Measurements from ENCODE around the gene STAT3.
A peak's percentile ranks its signal among the peaks of the same experiment; 100 is the strongest.
"Not testable (repeated sequence)": the region's sequence is repeated elsewhere in the genome, so short reads cannot be mapped to it uniquely, and the experiment has no call there.

The STAT3 gene
- total RNA-seq = 259 reads per million, percentile 94 among the genes with 10 or more reads in this experiment

DNA sequence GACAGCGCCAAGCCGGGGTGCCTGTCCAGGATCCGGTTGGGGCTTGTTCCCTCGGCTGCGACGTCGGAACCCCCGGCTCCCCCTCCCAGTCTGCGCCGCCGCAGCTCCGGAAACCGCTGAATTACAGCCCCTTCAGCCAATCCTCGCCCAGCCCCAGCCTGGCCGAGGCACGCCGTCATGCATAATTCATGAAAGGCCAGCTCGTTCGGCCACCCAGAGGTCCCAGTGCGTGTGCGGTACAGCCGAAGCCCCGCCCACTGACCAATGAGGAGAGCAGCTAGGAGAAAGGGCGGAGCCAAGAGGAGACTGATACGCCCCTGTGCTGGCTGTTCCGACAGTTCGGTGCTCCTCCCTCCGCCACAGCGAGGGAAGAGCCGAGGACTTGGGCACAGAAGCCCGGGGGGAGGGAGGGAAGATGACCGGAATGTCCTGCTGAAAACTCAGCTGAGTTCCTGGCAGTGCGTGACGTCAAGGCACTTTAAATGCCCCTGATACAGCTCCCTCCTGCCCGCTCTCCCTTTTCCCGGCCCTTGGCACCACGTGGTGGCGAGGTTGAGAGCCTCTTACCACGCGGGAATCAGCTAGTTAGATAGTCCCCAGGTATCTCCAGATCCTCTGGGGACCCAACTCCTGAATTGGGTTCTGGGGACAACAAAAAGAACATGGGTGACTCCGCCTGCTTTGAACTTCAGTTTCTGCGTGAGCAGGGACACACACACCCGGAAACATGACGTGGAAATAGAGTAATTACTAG is at the start of gene STAT3:
Gene STAT3 (minus strand): TSS at position 62 of the 754 bp plus-strand sequence. CDS start 39,926 bp downstream, outside the sequence.
- peak; percentile 100 for DNase-seq

GRCh38 chr17:42436391-42436790 is 48.1 kb upstream of the STAT3 start:
- no peak for DNase-seq

DNA sequence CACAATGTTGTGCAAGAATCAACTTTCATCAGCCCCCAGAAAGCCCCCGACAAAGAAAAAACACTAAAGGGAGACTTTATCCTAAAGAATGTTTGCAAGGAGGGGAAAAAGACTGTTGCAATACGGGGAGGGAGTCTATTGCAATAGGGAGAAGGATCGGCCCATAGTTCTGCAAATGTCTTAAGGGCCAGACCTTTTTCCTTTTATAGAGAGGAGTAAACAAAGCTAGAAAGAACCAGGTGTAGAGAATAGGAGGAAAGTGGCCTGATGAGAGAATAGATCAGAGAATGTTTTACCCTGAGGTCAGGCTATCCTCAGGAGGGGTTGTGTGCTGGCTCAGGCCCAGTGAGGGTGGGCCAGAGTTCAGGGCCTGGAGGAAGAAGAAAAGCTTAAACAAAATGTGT is 43.5 kb upstream of the STAT3 start:
- no peak for DNase-seq

- no peak for DNase-seq
Observed at GRCh38 chr17:42429726-42430447, 41.6 kb upstream of the STAT3 start.

GRCh38 chr17:42428141-42428944 is 40.1 kb upstream of the STAT3 start:
- DNase-seq = peak; percentile 26

GRCh38 chr17:42424991-42425610 is 36.9 kb upstream of the STAT3 start:
- no peak for DNase-seq

- no peak for DNase-seq
Observed at GRCh38 chr17:42423766-42424165, 35.5 kb upstream of the STAT3 start.

GRCh38 chr17:42422958-42423712 is 34.9 kb upstream of the STAT3 start, which contains the start of gene CAVIN1:
Gene CAVIN1, minus strand, starts transcription at chr17:42423256. Its CDS starts 159 bp downstream, at chr17:42423097.
- DNase-seq = no peak

DNA sequence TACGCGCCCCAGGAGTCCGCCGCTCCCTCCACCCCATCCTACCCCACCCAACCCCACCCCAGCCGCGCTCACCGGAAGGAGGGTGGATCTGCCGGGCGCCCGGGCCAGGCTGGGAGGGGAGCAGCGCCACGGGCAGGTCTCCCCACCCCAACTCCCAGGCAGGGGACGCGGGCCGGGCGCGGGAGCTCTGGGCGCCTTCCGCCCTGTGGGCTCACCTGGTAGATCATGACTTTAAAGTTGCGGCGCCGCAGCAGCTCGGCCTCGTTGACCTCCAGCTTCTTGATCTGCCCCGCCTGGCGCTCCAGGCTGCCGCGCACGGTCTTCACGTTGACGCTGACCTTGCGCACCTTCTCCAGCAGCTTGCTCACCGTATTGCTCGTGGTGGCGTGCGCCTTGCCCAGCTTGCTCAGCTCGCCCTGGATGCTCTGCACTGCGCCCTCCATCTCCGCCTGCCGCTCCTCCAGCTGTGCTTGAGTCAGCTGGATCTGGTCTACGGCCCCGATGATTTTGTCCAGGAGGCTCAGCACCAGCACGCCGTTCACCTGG is 34.2 kb upstream of the STAT3 start:
- no peak for DNase-seq

DNA sequence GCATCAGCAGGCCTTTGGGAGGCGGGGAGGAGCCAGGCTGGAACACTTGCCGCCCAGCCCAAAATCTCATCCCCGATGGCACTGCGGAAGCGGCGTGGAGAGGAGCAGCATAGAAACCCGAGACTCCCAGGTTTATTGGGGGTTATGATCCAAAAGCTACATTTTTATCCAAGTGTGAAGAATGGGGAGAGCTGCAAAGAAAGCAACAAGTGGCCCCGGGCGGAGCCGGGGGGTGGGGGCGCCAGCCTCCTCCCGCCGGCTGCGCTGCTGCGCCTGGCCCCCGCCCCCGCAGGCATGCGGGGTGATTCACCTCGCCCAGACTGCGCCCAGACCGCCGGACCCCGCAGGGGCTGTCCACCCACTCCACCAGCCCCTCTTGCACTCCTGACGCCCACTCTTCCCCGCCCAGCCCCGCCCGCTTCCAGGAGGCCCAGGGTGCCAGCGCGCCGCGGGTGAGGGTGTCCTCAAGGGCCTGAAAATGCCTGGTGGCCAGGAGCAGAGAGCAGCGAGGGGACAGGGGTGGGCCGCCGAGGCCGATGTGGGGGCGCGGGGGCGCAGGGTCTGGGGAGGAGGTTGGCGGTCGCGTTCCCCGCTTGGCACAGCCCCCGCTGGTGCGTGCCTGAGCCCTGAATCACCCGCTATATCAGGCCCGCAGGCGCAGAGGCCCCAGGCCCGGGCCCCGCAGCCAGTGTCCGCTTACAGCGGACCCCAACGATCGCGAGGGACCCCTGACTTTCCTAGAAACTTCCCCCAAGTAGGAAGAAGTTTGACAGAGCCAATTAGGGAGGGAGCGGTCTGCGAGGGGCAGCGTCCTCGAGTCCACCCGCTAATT is 33.5 kb upstream of the STAT3 start:
- DNase-seq = no peak

- no peak for DNase-seq
Observed at GRCh38 chr17:42421136-42421506, 32.9 kb upstream of the STAT3 start.

- DNase-seq = not testable (repeated sequence)
Observed at GRCh38 chr17:42417981-42418380, 29.7 kb upstream of the STAT3 start.

DNA sequence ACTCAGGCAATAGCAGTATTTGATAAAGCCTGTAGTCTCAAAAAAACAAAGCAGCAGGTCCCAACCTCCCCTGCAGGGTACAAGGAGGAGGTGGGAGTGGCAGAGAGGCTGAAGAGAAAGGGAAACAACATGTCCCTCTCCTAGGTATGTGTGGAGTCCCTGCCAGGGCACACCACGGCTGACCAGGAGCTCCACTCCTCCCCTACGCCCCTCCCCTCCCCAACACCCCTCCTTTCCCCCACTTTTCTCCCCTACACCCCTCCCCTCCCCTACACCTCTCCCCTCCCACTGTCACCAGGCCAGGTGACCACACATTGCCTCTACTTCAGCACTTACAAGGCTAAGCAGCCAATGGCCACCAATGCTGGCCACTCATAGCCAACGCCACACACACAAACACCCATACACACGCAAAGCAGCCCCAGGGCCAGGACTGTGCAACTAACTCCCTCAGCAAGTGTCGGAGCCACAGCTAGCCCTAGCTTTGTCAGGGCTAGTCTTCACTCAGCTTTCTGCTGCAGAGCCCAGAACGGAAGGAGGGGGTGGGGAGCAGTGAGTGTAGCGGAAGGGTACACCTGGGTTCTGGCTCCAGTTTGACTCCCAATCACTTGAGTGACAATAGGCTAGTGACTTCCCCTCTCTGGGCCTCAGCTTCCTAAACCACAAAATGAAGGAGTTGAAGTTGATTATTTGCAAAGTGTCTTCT is 26.6 kb upstream of the STAT3 start:
- peak; percentile 14 for DNase-seq

DNA sequence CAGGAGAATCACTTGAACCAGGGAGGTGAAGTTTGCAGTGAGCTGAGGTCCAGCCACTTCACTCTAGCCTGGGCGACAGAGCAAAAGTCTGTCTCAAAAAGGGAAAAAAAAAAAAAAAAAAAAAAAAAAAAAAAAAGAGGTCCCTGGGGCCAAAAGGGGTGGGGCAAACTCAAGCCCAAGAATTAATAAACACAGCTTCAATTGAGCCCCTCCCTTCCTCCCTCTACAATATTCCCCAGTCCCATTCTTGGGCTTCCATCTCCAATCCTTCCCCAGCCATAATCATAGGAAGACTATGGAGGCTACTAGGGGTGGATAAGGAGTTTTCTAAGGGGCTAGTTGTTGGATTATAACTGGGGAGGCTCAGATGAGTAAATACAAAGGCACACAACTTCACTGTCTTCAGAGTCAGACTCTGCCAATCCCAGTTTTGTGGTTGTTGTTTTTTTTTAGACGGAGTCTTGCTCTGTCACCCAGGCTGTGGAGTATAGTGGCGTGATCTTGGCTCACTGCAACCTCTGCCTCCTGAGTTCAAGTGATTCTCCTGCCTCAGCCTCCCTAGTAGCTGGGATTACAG is 25.3 kb upstream of the STAT3 start:
- DNase-seq = no peak

DNA sequence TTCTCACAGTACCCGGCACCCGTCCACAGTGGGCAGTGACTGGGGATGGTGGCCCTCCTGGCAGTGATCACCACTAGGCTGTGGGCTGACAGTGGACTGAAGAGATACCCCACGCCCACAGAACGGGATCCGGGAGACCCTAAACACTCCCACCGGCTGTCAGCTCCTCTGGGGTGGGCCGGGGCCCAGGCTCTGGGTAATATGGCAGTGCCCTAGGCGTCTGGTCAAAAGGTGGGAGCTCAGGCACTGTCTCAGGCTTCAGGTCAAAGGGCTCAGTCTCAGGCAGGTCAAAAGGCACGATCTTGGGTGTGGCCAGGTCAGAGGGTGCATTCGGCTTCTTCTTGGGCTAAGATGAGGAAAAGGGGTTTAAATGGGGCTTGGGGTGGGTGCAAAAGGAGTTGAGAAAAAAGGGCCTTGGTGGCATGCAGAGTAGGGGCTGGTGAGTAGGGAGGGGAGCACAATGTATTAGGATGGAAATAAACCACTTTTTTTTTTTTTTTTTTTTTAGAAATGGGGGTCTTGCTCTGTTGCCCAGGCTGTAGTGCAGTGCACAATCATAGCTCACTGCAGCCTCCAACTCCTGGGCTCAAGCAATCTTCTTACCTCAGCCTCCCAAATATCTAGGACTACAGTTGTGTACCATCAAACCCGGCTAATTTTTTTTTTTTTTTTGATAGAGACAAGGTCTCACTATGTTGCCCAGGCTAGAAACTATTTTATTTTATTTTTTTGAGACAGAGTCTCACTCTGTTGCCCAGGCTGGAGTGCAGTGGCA is 23.9 kb upstream of the STAT3 start:
- DNase-seq = no peak

- DNase-seq = no peak
Observed at GRCh38 chr17:42411361-42411760, 23.1 kb upstream of the STAT3 start.

DNA sequence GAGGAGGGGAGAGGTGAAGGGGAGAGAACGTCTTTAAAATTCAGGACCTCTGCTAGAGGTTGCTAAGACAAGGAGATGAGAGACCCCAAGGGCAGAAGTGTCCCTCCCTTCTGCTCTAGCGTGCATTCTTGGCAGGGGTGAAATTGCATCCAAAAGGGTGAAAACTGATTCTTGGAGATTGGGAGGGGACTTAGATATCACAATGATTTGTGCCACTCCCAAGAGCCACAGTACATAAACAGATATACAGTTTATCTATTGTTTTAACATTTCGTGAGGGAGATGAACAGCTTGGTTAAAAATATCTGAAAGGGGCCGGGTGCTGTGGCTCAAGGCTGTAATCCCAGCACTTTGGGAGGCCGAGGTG is 22.1 kb upstream of the STAT3 start:
- DNase-seq = no peak

DNA sequence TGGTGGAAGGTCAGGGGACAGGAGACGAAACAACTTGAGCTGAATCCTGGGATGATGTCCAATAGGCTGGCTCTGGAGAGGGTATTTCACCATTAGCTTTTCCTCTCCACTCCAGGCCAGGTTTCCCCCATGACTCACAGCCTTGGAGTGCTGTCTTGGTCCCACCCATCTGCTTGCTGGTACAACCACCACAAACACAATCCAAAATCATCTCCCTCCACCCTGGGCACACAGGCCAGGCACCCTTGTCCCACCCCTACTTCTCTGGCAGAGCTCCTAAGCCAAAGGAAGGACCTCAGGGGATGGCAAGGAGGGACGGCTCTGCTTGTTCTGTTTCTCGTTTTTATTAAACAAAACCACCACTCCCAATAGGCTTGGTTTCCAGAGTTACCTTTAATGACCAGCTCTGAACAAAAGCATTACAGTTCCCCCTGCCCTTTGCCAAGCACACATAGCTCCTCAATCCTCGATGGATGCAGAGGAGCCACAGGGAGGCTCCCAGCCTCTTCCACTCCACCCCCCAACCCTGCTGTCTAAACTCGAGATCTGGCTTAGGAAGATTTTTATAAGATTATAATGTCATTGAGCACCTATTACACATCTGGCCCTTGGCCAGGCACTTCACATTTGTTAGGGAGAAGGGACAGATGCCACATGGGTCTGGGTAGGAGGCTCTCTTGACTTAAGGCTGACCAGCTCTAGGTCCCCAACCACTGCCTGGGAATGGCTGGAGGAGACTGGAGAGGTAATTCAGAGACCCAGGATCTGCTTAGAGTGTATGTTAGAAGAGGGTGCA is 21.5 kb upstream of the STAT3 start:
- no peak for DNase-seq

Measured in effector CD4-positive, alpha-beta T cell (primary cell).